ENCODE measurements around the gene RPS27L. TPM values are rescaled to one million over a fixed set of nuclear protein-coding genes. Genes with fewer than 3 reads are reported as not detected.

The RPS27L gene
- total and polyA plus RNA-seq, 2 of the 8 experiments (the other 6 are each of a cell fraction or from before 2014, with no cell fraction given) = 115 to 143 TPM

DNA sequence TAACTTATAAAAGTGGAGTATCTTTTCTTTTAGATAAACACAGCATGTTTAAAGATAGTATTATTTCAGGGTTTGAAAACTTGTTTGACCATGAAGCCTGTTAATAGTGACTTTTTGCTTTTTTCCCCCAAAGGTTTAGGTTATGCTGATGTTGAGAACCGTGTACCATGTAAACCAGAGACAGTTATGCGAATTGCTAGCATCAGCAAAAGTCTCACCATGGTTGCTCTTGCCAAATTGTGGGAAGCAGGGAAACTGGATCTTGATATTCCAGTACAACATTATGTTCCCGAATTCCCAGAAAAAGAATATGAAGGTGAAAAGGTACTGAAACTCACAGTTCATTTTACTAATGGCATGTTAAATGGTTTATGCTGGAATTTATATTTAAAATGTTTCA is 30.6 kb downstream of the RPS27L start:
- ChIA-PET POLR2A (ENCODE audit: partially characterized antibody) (interaction anchor here (1.3 kb wide), 1 partner anchor 8 kb away, joined by 3 read pairs; no protein-coding TSS in a partner anchor), CTCF (ENCODE audit: partially characterized antibody) (no interaction called here)
- no peaks in the 10 kb centered on the region for H3K79me1 ChIP-seq (ENCODE audit: low read depth, low read length)
- no peak overlapping the region for H2BK5ac ChIP-seq (ENCODE audit: low read depth, low read length)
- H4K91ac ChIP-seq (replicated peaks; ENCODE audit: insufficient read length, low read length) = no peak overlapping the region
- H3K4me2 ChIP-seq (ENCODE audit: insufficient read depth in 1 of 2, low read depth in 2 of 2, low read length in 2 of 2) = no peak overlapping the region
- peaks cover 0 to 12% (median under 1%) of the 10 kb centered on the region in 4 experiments; a peak in 1 of 8 replicates for H3K36me3 ChIP-seq (ENCODE audit: control insufficient read depth in 2 of 4, insufficient read depth in 4 of 4, low read length in 3 of 4)
- peaks cover 0 to 2% of the 10 kb centered on the region in 2 experiments for H4K20me1 ChIP-seq (replicated peaks in 1 of 2; ENCODE audit: control insufficient read depth in 1 of 2, insufficient read depth in 2 of 2, low read length in 2 of 2)
- no peak overlapping the region for H3K23ac ChIP-seq (ENCODE audit: insufficient read length)
- no peak overlapping the region for H3K18ac ChIP-seq (ENCODE audit: extremely low read depth, low read length)
- H2BK12ac ChIP-seq (ENCODE audit: low read depth, low read length) = no peak overlapping the region
- no peak overlapping the region for H3K9ac ChIP-seq (replicated peaks in 1 of 4; ENCODE audit: extremely low read depth in 1 of 4, low read depth in 3 of 4, low read length in 3 of 4)
- no peaks in the 10 kb centered on the region for H3K23me2 ChIP-seq (ENCODE audit: low read depth, low read length)
- no peak overlapping the region for H2BK15ac ChIP-seq (ENCODE audit: low read length)
- H3K4ac ChIP-seq (replicated peaks; ENCODE audit: insufficient read length, low read depth, low read length) = no peak overlapping the region
- FAIRE-seq = no peak
- WGBS, 2 experiments (ENCODE audit: extremely low coverage in 1 of 2, insufficient coverage in 1 of 2, insufficient read length in 1 of 2, insufficient replicate concordance in 2 of 2, low coverage in 1 of 2, low lambda C conversion rate in 2 of 2, missing lambda C conversion rate in 1 of 2) = 87% methylated on average over 3 of the region's 3 CpGs; no CpG with 5 or more reads in 1 of the 2 experiments
- H4K5ac ChIP-seq (ENCODE audit: insufficient read length, low read depth, low read length) = no peak overlapping the region
- H3K9me3 ChIP-seq (ENCODE audit: insufficient read depth in 2 of 2, low read depth in 1 of 2, low read length in 1 of 2) = no peaks in the 10 kb centered on the region
- H3K4me3 ChIP-seq (ENCODE audit: extremely low read depth in 1 of 4, insufficient read depth in 2 of 4, low read depth in 3 of 4, low read length in 4 of 4) = no peak overlapping the region
- no peak overlapping the region for H2BK20ac ChIP-seq (ENCODE audit: low read length)
- no peak overlapping the region for H2AFZ ChIP-seq (ENCODE audit: low read length)
- H3K79me2 ChIP-seq (ENCODE audit: control insufficient read depth in 1 of 2, insufficient read depth in 2 of 2, low read length in 2 of 2) = no peaks in the 10 kb centered on the region
- H3K14ac ChIP-seq (ENCODE audit: insufficient read length) = no peak overlapping the region
- DNase-seq (ENCODE audit: low read depth in 1 of 2, low spot score in 2 of 2) = no peak
- H3K27ac ChIP-seq (ENCODE audit: low read depth, low read length) = no peak overlapping the region
- H2BK120ac ChIP-seq (replicated peaks; ENCODE audit: low read depth, low read length) = no peak overlapping the region
- no peaks in the 10 kb centered on the region for H3K27me3 ChIP-seq (replicated peaks in 1 of 4; ENCODE audit: control insufficient read depth in 3 of 4, extremely low read depth in 1 of 4, insufficient read depth in 3 of 4, low read length in 3 of 4)
- H4K8ac ChIP-seq (ENCODE audit: extremely low read depth, insufficient read depth, low read length) = no peak overlapping the region
- H3K4me1 ChIP-seq (replicated peaks in 1 of 4; ENCODE audit: control insufficient read depth in 3 of 4, insufficient read depth in 4 of 4, low read length in 3 of 4) = 0 out of 7 replicates have a peak, but pooled peaks cover 0 to 3% (median 0%) of the 10 kb centered on the region in 4 experiments
- no peak overlapping the region for H3K56ac ChIP-seq (replicated peaks; ENCODE audit: insufficient read length, low read depth, low read length)
- H2AK5ac ChIP-seq (ENCODE audit: low read depth, low read length) = no peak overlapping the region
- TF ChIP-seq TBP (IDR thresholded peaks at IDR 0.05; ENCODE audit: low read depth, low read length) = no peak
- no peak for TF ChIP-seq BACH1 (IDR thresholded peaks at IDR 0.05; ENCODE audit: low read length)

Data from H1 (cell line).